Pancreas (tissue), 10 donors: ENCODE data around the gene CDKAL1. TPM values are rescaled to one million over a fixed set of nuclear protein-coding genes. Genes with fewer than 3 reads are reported as not detected.
"Not testable (repeated sequence)": the region's sequence is repeated elsewhere in the genome, so short reads cannot be mapped to it uniquely, and the experiment has no call there.

ENCODE experiments used
- ATAC-seq, 4 donors: fragments of 200-7000 bp; cut with Tn5 transposase; one replicate each; pipeline versions ENCODE4 v1.8.0 to v1.9.1; 2020; ENCODE audit warnings: mild to moderate bottlenecking in 4 of 4, moderate library complexity in 4 of 4
- DNase-seq, 6 donors: peaks; one replicate each; pipeline ENCODE4 v3.0.0-alpha.2; 2020
- FAIRE-seq: peaks from 2 replicates; lab custom pipeline; 2012; peaks lifted over from hg19 to GRCh38; lab: Jason Lieb, UNC
- H3K27ac ChIP-seq, 4 donors: fragments of 200-600 bp; sonication (generic); 1 replicate in 3 of 4; 2 replicates in 1 of 4; pipeline versions ENCODE4 v1.5.0 to v1.8.0; 2020
- H3K27me3 ChIP-seq, 4 donors: fragments of 200-600 bp; one replicate each; pipeline ENCODE4 v1.8.0; 2021
- H3K36me3 ChIP-seq, 3 donors: fragments of 200-600 bp; sonication (generic) in 1 of 3; one replicate each; pipeline versions ENCODE4 v1.5.0 to v1.8.0; 2020 to 2021
- H3K4me1 ChIP-seq, 3 donors: fragments of 200-600 bp; one replicate each; pipeline ENCODE4 v1.8.0; 2021
- H3K4me3 ChIP-seq, 4 donors: fragments of 200-600 bp; sonication (generic) in 2 of 4; one replicate each; pipeline versions ENCODE4 v1.5.0 to v1.8.0; 2020 to 2021
- H3K9me3 ChIP-seq, 4 donors: fragments of 200-600 bp; one replicate each; pipeline ENCODE4 v1.8.0; 2021
- CTCF ChIP-seq, 4 donors: fragments of 200-600 bp; sonication (generic) in 3 of 4; IDR thresholded peaks; one replicate each; pipeline versions ENCODE4 v1.5.0 to v1.8.0; 2021; ENCODE audit warnings: antibody characterized with exemption in 4 of 4
- WGBS, 2 donors: extraction: QIAGEN DNeasy Blood & Tissue Kit; methylation state at CpG; one replicate each; pipeline ENCODE4 v1.1.7; 2013; 5-methylcytosine and 5-hydroxymethylcytosine counted together
- intact Hi-C, 3 donors: fragments of 100-400 bp; cut with DNase I; formaldehyde crosslinking; loops; one replicate each; pipeline versions ENCODE4 v1.11.1 to v1.14.2; 2022
- polyA plus RNA-seq, 2 donors: library from polyadenylated mRNA; stranded (reverse); fragments of 200-250 nt; gene quantifications; one replicate each; pipeline ENCODE4 v1.2.3, GENCODE V29; 2013
- total RNA-seq, 6 donors: library from RNA; stranded (reverse); fragmentation: NEBNext Ultra II Directional in 4 of 6; extraction: Animal tissue kit (Norgen Biotek cat#: 25700) in 4 of 6; gene quantifications; one replicate each; pipeline versions ENCODE4 v1.2.1 to v1.2.4, GENCODE V29; 2021 to 2023
- donor health status: healthy with polysubstance abuse.
- donor health status: DM: no; HTN: no; CAD: no; lungs with moderate emphysema.
- donor health status: DM: no; HTN: no; CAD: no.
- donor health status: control.
- donor health status: control.
- donor health status: Bipolar disorder and iron deficiency.
- donor health status: DM: yes; HTN: yes; CAD: no.
- donor health status: DM: no; HTN: no; CAD: no.
- donor health status: DM: no; HTN: no; CAD: no.
- donor health status: DM: yes; HTN: yes; CAD: no.

The CDKAL1 gene
- total and polyA plus RNA-seq, 8 donors, result 3.3 to 11.7 (median 8.2) TPM

- FAIRE-seq, result no peak
- 97% methylated on average over 4 of the region's 4 CpGs for WGBS, 2 donors
Observed at GRCh38 chr6:21087188-21087587, 552.9 kb downstream of the CDKAL1 start.

GRCh38 chr6:21091411-21091810 is 557.2 kb downstream of the CDKAL1 start:
- H3K9me3 ChIP-seq, result no peaks in the 10 kb centered on the region
- no peaks in the 10 kb centered on the region for H3K36me3 ChIP-seq
- H3K4me3 ChIP-seq, result no peak overlapping the region
- H3K27ac ChIP-seq, result no peak overlapping the region
- 96 to 100% methylated on average over 2 of the region's 2 CpGs for WGBS, 2 donors
- no peak for ATAC-seq
- FAIRE-seq, result no peak
- TF ChIP-seq CTCF (IDR thresholded peaks at IDR 0.05), result no peak
- intact Hi-C loops, result no loop called here
- H3K4me1 ChIP-seq, result no peaks in the 10 kb centered on the region
- DNase-seq, result no peak
- no peaks in the 10 kb centered on the region for H3K27me3 ChIP-seq

More at GRCh38 chr6:21087188-21087587, 552.9 kb downstream of the CDKAL1 start:
- TF ChIP-seq CTCF (IDR thresholded peaks at IDR 0.05), result no peak
- intact Hi-C loops, result no loop called here
- H3K4me3 ChIP-seq, result no peak overlapping the region
- DNase-seq, result no peak
- no peaks in the 10 kb centered on the region for H3K36me3 ChIP-seq
- ATAC-seq, result no peak
- H3K27me3 ChIP-seq, result no peaks in the 10 kb centered on the region
- H3K9me3 ChIP-seq, result no peaks in the 10 kb centered on the region
- no peak overlapping the region for H3K27ac ChIP-seq
- H3K4me1 ChIP-seq, result no peaks in the 10 kb centered on the region

- H3K9me3 ChIP-seq, FAIRE-seq, H3K36me3 ChIP-seq, H3K4me1 ChIP-seq, H3K4me3 ChIP-seq, H3K27me3 ChIP-seq, DNase-seq, intact Hi-C loops, ATAC-seq, H3K27ac ChIP-seq: not testable (repeated sequence)
- 93 to 96% methylated on average over 6 of the region's 6 CpGs for WGBS, 2 donors
Observed at GRCh38 chr6:21092231-21092772, 558.0 kb downstream of the CDKAL1 start.

GRCh38 chr6:21095462-21095861 is 561.2 kb downstream of the CDKAL1 start:
- Histone ChIP-seq H3K27ac (no peak overlapping the region), H3K4me1 (no peaks in the 10 kb centered on the region), H3K36me3 (no peaks in the 10 kb centered on the region), H3K4me3 (no peak overlapping the region), H3K27me3 (no peaks in the 10 kb centered on the region), H3K9me3 (no peaks in the 10 kb centered on the region)
- WGBS, 2 donors, result 76 to 81% methylated on average over 2 of the region's 2 CpGs
- TF ChIP-seq CTCF (IDR thresholded peaks at IDR 0.05), result no peak
- DNase-seq (no peak), ATAC-seq (no peak), FAIRE-seq (no peak)
- intact Hi-C loops, result no loop called here

- Histone ChIP-seq H3K27me3 (no peaks in the 10 kb centered on the region), H3K4me3 (no peak overlapping the region), H3K27ac (no peak overlapping the region), H3K36me3 (no peaks in the 10 kb centered on the region), H3K4me1 (peaks cover 0 to 5% (median 5%) of the 10 kb centered on the region in 3 donors), H3K9me3 (no peaks in the 10 kb centered on the region)
- 96% methylated on average over 4 of the region's 4 CpGs for WGBS, 2 donors
- FAIRE-seq, result no peak
- DNase-seq, result no peak
- ATAC-seq, result no peak
- intact Hi-C loops, result no loop called here
- no peak for TF ChIP-seq CTCF (IDR thresholded peaks at IDR 0.05)
Observed at GRCh38 chr6:21098134-21098533, 563.9 kb downstream of the CDKAL1 start.
